HepG2 (cell line): ENCODE data around the gene KAZALD1. TPM values are rescaled to one million over a fixed set of nuclear protein-coding genes. Genes with fewer than 3 reads are reported as not detected.
A peak's percentile ranks its signal among the peaks of the same experiment; 100 is the strongest.

Source experiments
- AKAP8 ChIP-seq: sonication (generic); formaldehyde crosslinking; IDR thresholded peaks from 2 replicates; pipeline ENCODE4 v1.5.1; 2020; ENCODE audit warnings: mild to moderate bottlenecking, missing genetic modification reagents
- CHD2 ChIP-seq: IDR thresholded peaks from 2 replicates; pipeline ENCODE4 v1.6.1; 2011; ENCODE audit warnings: low read depth, low read length, improper control_type of control experiment
- EZH2 ChIP-seq: conservative IDR thresholded peaks from 2 replicates; pipeline ENCODE4 v1.6.1; 2012; ENCODE audit warnings: mild to moderate bottlenecking, low read depth, low read length, moderate library complexity
- HNF1B ChIP-seq: sonication (generic); formaldehyde crosslinking; IDR thresholded peaks from 2 replicates; pipeline ENCODE4 v1.5.1; 2020; ENCODE audit warnings: mild to moderate bottlenecking, moderate library complexity, missing genetic modification reagents
- NFYB ChIP-seq: sonication (generic); formaldehyde crosslinking; IDR thresholded peaks from 2 replicates; pipeline ENCODE4 v1.4.0; 2020; ENCODE audit warnings: missing genetic modification reagents
- PAX8 ChIP-seq: sonication (generic); formaldehyde crosslinking; IDR thresholded peaks from 2 replicates; pipeline ENCODE4 v1.8.0; 2022; ENCODE audit warnings: mild to moderate bottlenecking, missing genetic modification reagents, borderline replicate concordance
- POLR2AphosphoS2 ChIP-seq: IDR thresholded peaks from 2 replicates; pipeline ENCODE4 v1.6.1; 2011; ENCODE audit warnings: low read depth, low read length, improper control_type of control experiment
- RNF2 ChIP-seq: fragments of 450-650 bp; conservative IDR thresholded peaks from 2 replicates; pipeline ENCODE4 v1.6.1; 2016; ENCODE audit warnings: low read depth
- STAG1 ChIP-seq: sonication (generic); formaldehyde crosslinking; IDR thresholded peaks from 2 replicates; pipeline ENCODE4 v1.4.0; 2020; ENCODE audit warnings: missing genetic modification reagents
- TCF7L2 ChIP-seq: IDR thresholded peaks from 2 replicates; pipeline ENCODE4 v1.6.1; 2011; ENCODE audit warnings: mild to moderate bottlenecking, low read depth, low read length, moderate library complexity
- XRCC5 ChIP-seq: fragments of 200-400 bp; formaldehyde crosslinking; optimal IDR thresholded peaks from 2 replicates; pipeline ENCODE3; 2017; ENCODE audit warnings: mild to moderate bottlenecking, low read length
- ZMYM4 ChIP-seq: sonication (generic); formaldehyde crosslinking; IDR thresholded peaks from 2 replicates; pipeline ENCODE4 v1.8.1; 2023; ENCODE audit warnings: mild to moderate bottlenecking, missing genetic modification reagents
- ZNF234 ChIP-seq: sonication (generic); formaldehyde crosslinking; conservative IDR thresholded peaks from 2 replicates; pipeline ENCODE4 v1.5.1; 2020; ENCODE audit warnings: mild to moderate bottlenecking, missing genetic modification reagents
- ZNF543 ChIP-seq: sonication (generic); formaldehyde crosslinking; IDR thresholded peaks from 2 replicates; pipeline ENCODE4 v1.4.0; 2020; ENCODE audit warnings: mild to moderate bottlenecking, missing genetic modification reagents
- ZNF580 ChIP-seq: IDR thresholded peaks from 2 replicates; pipeline ENCODE4 v1.6.1; 2016; ENCODE audit warnings: low read depth, borderline replicate concordance
- ZNF607 ChIP-seq: sonication (generic); formaldehyde crosslinking; IDR thresholded peaks from 2 replicates; pipeline ENCODE4 v1.5.1; 2020; ENCODE audit warnings: missing genetic modification reagents, mild to moderate bottlenecking, borderline replicate concordance
- ZNF790 ChIP-seq: sonication (generic); formaldehyde crosslinking; IDR thresholded peaks from 2 replicates; pipeline ENCODE4 v1.8.0; 2022; ENCODE audit warnings: missing genetic modification reagents, mild to moderate bottlenecking, borderline replicate concordance
- polyA plus RNA-seq, 8 experiments: library from polyadenylated mRNA; depleted of rRNA in 3 of 8; stranded (reverse) in 7 of 8; unstranded in 1 of 8; fragments of >200 nt; fragmentation: Illumina TruSeq in 4 of 8; extraction: Trizol in 4 of 8; gene quantifications; 2 replicates each; pipeline versions ENCODE4 v1.2.1 to v1.2.3, GENCODE V29; 2011 to 2016; ENCODE audit warnings: low read depth in 4 of 8, missing spikeins in 1 of 8, mixed read lengths in 1 of 8; ENCODE audit not compliant: insufficient read depth in 1 of 8
- total RNA-seq, 5 experiments: library from RNA; depleted of rRNA; stranded (reverse); fragments of >200 nt; fragmentation: Illumina TruSeq; extraction: Trizol; gene quantifications; 2 replicates each; pipeline ENCODE4 v1.2.3, GENCODE V29; 2016; ENCODE audit warnings: low read depth in 1 of 5
- TF ChIP-seq, protein P1 (sequence below): sonication (generic); formaldehyde crosslinking; IDR thresholded peaks from 2 replicates; pipeline ENCODE4 v1.8.1; 2023; ENCODE audit warnings: mild to moderate bottlenecking, inconsistent platforms, moderate library complexity, missing genetic modification reagents, borderline replicate concordance
- TF ChIP-seq, protein P2 (sequence below): sonication (generic); formaldehyde crosslinking; IDR thresholded peaks from 2 replicates; pipeline ENCODE4 v1.5.0; 2020; ENCODE audit warnings: mild to moderate bottlenecking, missing genetic modification reagents, borderline replicate concordance
- TF ChIP-seq, protein P3 (sequence below): IDR thresholded peaks from 2 replicates; pipeline ENCODE4 v1.6.1; 2016; ENCODE audit warnings: missing genetic modification reagents, missing compliant biosample characterization

The KAZALD1 gene
- total and polyA plus RNA-seq, 2 of the 13 experiments (the other 11 are each of a cell fraction or from before 2014, with no cell fraction given) = 16.7 to 27.7 TPM

GRCh38 chr10:101031128-101031795 is 30.5 kb upstream of the KAZALD1 start, which contains the start of the genes PDZD7 and SFXN3 (continued):
- TF ChIP-seq TCF7L2 (no peak), PAX8 (CRISPR knock-in tag) (peak; percentile 7; the same call in 1 of the 2 replicates), RNF2 (0 out of 2 replicates have a peak, but pooled peaks have one; percentile 29), ZNF580 (CRISPR knock-in tag) (no peak), CHD2 (0 out of 2 replicates have a peak, but pooled peaks have one; percentile 24), NFYB (CRISPR knock-in tag) (peak; percentile 99), ZNF607 (CRISPR knock-in tag) (no peak), ZNF543 (CRISPR knock-in tag) (no peak), HNF1B (CRISPR knock-in tag) (0 out of 2 replicates have a peak, but pooled peaks have one; percentile 26), ZNF790 (no peak), XRCC5 (peak; percentile 58), ZMYM4 (CRISPR knock-in tag) (peak; percentile 29; the same call in 1 of the 2 replicates), POLR2AphosphoS2 (no peak), EZH2 (no peak), AKAP8 (no peak), STAG1 (CRISPR knock-in tag) (no peak), ZNF234 (CRISPR knock-in tag) (no peak)
- TF ChIP-seq, protein P1, sequence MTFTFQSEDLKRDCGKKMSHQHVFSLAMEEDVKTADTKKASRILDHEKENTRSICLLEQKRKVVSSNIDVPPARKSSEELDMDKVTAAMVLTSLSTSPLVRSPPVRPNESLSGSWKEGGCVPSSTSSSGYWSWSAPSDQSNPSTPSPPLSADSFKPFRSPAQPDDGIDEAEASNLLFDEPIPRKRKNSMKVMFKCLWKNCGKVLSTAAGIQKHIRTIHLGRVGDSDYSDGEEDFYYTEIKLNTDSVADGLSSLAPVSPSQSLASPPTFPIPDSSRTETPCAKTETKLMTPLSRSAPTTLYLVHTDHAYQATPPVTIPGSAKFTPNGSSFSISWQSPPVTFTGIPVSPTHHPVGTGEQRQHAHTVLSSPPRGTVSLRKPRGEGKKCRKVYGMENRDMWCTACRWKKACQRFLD (CRISPR knock-in tag) = no peak
- TF ChIP-seq, protein P2, sequence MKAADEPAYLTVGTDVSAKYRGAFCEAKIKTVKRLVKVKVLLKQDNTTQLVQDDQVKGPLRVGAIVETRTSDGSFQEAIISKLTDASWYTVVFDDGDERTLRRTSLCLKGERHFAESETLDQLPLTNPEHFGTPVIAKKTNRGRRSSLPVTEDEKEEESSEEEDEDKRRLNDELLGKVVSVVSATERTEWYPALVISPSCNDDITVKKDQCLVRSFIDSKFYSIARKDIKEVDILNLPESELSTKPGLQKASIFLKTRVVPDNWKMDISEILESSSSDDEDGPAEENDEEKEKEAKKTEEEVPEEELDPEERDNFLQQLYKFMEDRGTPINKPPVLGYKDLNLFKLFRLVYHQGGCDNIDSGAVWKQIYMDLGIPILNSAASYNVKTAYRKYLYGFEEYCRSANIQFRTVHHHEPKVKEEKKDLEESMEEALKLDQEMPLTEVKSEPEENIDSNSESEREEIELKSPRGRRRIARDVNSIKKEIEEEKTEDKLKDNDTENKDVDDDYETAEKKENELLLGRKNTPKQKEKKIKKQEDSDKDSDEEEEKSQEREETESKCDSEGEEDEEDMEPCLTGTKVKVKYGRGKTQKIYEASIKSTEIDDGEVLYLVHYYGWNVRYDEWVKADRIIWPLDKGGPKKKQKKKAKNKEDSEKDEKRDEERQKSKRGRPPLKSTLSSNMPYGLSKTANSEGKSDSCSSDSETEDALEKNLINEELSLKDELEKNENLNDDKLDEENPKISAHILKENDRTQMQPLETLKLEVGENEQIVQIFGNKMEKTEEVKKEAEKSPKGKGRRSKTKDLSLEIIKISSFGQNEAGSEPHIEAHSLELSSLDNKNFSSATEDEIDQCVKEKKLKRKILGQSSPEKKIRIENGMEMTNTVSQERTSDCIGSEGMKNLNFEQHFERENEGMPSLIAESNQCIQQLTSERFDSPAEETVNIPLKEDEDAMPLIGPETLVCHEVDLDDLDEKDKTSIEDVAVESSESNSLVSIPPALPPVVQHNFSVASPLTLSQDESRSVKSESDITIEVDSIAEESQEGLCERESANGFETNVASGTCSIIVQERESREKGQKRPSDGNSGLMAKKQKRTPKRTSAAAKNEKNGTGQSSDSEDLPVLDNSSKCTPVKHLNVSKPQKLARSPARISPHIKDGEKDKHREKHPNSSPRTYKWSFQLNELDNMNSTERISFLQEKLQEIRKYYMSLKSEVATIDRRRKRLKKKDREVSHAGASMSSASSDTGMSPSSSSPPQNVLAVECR = peak; percentile 43
- TF ChIP-seq, protein P3, sequence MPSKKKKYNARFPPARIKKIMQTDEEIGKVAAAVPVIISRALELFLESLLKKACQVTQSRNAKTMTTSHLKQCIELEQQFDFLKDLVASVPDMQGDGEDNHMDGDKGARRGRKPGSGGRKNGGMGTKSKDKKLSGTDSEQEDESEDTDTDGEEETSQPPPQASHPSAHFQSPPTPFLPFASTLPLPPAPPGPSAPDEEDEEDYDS (CRISPR knock-in tag) = no peak
